ENCODE results near the gene SNED1. TPM values are rescaled to one million over a fixed set of nuclear protein-coding genes. Genes with fewer than 3 reads are reported as not detected.

The SNED1 gene
- total RNA-seq, 1 donor from 2014 or later: 18.5 TPM

DNA sequence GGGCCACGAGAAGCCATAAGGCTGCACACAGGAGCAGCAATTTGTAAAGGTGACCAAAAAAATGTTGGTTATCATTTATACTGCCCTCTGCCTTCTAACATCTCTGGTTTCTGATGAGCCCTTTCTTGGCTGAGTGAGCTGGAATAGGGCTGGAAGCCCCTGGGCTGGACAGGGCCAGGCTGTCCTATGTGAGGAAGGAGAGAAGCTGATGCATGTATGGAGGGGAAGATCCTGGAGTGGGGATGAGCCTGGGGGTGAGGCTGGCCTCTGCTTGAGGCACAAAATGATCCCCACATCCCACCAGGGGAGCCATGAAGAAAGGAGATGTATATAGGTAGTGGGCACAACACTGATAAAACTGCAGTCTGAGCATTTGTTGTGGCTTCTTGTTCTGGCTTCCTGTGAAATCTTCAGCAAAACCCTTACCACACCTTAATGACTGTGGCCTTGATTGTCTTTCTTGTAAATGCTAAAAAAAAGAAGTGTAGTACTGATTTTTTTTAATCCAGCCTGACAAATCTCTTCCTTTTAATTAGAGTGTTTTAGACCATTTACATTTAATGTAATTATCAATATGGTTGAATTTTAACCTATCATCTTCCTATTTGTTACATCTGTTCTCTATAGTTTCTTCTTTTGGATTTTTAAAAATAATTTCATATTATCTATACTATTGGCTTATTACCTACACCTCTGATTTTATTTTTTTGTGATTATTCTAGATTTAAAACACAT, 5.6 kb downstream of the SNED1 start:
- no peak for DNase-seq (ENCODE audit: low read depth)

DNA sequence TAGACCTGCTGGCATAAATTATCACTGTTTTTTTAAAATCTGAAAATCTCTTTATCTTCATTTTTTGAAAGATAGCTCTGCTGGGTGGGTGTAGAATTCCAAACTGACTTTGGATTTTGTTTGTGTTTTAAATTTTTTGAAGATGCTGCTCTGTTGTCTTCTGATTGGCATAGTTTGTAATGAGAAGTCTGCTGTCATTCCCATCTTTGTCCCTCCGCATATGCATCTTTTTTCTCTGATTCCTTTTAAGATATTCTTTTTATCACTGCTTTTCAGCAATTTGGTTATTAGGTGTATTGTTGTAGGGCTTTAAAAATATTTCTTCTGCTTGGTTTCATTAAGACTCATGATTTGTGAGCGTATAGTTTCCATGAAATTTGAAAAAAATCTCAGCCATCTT, 7.2 kb downstream of the SNED1 start:
- DNase-seq (ENCODE audit: low read depth): no peak

DNA sequence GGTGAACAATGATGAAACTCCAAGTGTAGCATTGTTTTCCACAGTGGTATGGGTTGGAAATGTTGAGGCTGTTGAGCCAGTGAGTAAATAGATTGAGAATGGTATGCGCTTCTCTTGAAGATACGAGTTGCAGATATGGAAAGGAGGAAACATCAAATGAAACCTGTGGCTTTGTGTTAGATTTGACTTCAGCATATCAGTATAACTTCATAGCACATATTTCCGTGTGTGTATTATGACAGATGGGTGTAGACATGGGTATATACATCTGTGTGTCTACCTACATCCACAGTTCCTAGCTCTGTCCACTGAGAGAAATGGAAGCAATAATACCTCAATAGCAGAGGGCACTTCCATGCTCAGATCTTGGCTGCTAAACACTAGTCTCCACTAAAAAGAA, 8.0 kb downstream of the SNED1 start:
- DNase-seq (ENCODE audit: low read depth): no peak

DNA sequence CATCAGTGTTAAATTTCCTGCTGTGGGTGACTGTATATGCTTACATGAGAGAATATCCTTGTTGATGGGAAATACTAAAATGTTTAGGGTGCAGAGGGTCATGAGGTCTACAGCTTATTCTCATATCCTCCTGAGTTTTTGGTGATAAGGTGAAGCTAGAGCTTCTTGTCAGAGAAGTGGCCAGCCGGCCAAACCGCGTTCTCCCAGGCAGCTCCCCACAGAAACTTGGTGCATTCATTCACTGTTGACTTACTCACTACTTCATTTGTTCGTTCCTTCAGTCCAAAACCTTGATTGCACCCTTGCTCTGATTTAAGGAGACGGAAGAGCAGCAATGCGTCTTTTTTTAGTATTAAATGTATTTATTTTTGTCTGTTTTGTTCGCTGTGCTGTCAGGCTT, 8.7 kb downstream of the SNED1 start:
- no peak for DNase-seq (ENCODE audit: low read depth)

DNA sequence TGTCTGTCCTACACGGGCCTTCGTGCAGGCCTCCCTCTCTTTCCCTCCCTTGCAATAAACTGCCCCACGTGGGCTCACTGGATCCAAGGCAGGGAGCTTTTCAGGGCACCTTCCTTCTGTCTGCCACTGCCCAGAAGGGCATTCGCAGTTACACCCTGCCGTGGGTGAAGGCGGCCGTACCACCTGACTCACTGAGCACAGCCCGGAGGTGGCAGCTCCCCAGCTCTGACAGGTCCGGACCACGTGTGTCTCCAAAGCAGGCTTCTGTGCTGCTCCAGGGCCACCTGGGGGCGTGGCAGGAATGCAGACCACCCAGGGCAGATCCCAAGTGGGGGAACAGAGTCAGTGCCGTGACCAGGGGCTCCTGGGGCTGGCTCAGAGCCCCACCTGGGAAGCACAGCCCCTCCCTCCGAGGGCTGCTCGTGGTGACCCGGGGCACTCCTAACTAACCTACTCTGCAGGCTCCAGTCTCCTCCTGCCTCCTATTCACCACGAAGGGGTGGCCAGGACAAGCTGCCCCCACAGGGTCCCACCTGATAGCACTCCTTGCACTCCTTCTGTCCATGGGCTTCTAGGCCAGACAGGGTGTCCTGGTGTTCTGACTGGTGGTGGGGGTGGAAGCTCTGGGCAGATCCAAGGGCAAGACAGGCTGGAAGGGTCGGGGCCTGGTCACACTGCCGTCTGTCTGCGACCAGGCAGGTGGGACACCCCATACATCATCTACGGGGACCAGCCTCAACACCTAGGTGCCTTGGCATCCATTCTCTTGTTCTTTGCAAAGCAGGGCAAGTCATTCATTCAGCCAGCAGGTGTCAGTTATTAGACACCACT, 9.7 kb downstream of the SNED1 start:
- DNase-seq (ENCODE audit: low read depth): no peak

DNA sequence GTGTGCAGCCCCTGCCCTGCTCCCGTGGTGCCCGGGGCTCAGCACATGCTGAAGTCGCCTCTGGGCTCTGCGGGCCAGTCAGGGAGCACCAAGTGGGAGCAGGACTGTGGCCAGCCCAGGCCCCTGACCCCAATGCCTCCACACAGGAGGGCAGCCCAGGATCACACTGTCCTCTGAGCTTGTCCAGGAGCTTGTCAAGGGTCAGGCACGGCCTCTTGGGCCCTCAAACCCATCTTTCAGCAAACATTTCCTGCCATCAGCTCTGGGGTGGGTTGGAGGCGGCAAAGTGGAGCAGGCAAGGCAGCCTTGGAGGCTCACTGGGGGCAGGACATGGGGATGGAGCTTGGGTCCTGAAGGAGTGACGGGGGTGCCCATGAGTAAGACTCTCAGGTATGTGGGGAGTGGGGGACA, 10.3 kb downstream of the SNED1 start:
- no peak for DNase-seq (ENCODE audit: low read depth)

DNA sequence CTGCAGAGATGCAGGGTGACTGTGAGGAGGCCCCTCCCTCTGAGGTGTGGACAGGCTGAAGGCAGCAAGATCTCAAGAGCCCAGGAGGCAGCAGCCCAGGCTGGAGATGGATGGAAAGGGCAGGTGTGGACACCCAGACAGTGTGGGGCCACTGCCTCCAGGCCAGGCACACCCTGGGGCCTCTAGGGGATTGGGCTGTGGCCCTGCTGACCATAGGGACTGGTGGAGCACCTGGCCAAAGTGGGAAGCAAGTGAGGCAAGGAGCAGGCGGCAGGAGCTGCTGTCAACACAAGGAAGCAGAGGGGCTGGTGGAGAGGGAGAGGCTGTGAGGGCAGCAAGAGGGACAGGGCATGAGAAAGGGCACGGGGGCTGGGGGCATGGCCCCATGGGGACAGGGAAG, 10.8 kb downstream of the SNED1 start:
- DNase-seq (ENCODE audit: low read depth): no peak

DNA sequence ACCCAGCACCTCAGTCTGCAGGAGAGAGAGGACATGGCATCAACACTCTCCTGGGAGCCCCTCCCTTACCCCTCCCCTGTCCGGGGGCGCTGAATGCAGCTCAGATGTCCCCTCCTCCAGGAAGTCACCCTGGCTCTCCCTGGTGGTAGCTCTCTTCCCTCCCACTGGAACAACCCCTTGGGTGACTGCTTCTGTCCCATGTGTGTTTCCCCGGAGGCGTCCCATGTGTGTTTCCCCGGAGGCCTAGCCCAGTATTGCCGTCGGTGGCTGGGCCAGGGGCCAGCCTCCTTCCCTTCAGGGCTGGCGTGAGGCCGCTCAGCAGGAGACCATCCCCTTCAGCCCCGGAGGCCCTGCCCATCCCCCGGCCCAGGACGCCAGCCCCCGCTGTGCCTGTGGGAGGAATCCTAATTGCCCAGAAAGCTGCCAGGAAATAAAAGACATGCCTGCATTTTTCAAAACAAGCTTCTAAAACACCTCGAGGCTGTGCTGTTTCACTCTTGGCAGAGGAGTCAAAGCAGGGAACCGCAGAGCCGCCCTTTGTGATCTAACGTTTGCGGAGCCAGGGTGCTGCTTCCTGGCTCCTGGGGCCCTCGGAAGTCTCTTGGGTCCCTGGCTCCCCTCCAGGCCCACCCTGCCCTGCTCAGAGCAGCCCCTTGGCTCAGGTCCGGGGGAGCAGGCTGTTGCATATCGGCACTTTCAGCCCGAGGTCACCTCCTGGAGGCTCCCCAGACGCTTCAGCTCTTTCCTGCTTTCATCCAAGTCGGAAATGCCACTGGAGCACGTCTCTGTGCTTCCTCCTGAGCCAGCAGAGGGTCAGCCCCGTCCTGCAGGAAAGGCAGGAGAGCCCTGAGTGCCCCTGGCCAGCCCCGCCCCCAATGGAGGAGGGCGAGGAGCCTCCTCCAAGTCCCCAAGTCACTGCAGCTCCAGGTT, 11.4 kb downstream of the SNED1 start:
- peak; percentile 40 for DNase-seq (ENCODE audit: low read depth)

DNA sequence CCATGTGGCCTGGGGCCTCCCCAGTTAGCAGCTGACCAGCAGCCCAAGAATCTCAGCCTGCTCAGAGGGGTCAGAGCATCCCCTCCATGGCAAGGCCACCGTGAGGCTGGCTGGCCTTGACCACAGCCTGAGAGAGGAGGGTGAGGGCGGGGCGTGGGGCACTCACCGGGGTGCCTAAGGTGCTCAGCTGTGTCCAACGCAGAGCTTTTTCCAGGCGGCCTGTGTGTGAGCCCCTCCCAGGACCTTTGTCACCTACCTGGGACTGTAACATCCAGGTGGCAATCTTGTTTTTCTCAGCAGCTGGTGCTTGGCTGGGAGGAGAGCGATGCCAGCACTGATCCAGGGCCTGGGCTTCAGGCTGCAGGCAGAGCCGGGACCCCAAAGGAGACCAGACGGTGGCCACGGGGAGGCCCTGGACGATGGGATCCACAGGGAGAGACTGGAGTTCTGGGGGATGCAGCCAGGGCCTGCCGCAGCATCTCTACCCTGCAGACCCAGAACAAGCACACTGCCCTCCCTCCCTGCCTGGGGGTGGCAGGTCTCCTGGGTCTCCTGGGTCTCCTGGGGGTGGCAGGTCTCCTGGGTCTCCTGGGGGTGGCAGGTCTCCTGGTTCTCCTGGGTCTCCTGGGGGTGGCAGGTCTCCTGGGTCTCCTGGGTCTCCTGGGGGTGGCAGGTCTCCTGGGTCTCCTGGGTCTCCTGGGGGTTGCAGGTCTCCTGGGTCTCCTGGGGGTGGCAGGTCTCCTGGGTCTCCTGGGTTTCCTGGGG, 12.3 kb downstream of the SNED1 start:
- no peak for DNase-seq (ENCODE audit: low read depth)

DNA sequence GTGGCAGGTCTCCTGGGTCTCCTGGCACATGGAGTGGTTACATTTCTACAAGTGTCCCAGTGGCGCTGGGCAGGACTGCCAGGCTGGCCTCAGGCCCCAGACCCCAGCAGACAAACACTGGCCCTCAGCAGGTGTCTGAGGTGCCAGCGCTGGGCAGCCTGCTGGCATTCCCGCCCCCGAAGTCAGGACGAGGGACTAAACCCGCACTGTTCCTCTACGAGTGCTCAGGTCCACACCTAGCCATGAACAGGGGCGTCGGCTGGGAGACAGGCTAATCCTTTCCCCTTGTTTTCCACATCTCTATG, 12.8 kb downstream of the SNED1 start:
- no peak for DNase-seq (ENCODE audit: low read depth)

DNA sequence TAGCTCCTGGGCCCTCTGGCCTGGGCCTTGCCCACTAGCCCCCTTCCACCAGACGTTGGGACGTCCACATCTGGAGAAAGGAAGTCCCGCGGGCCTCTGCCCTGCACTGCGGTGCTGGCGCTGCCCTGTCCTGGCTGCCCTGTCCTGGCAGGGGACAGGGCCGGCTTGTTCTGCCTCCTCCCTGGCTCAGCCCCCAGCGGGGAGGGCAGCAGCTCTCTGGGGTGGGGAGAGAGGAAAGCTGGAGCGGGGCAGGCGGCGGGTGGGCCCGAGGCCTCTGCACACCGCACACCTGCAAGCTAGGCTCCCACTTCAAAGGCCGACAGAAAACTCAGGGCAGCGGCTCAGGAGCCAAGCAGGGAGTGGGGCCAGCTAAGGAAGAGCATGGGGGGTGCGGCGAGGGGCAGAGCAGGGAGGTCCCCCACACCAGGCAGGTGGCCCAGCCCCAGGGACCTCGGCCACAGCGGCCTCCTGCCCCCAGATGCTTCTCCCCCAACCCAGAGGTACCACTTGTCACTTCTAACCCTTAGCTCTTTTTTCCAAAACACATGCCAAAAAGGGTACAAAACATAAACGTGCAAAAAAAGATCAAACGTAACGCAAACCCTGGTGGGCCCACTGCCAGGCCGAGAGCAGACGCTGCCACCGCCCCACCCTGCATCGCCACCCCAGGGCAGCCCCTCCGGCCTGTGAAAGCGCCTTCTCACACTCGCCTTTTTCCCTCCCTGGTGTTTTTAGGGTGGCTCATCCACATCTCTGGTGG, 13.5 kb downstream of the SNED1 start:
- no peak for DNase-seq (ENCODE audit: low read depth)

DNA sequence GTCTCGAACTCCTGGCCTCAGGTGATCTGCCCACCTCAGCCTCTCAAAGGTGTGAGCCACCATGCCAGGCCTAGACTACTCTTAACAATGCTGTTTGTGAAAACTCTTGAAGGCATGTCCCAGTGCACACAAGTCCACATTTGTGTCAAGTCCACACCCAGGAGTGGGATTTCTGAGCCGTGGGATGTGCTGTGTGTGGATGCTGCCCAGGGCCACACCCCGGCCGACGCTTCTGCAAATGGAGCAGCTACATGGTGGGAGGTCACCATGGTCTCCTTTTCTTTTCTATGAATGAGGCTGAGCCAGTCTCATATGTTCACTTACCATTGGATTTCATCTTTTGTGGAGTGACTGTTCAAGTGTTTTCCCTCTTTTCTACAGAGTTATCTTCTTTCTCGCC, 15.8 kb downstream of the SNED1 start:
- no peak for DNase-seq (ENCODE audit: low read depth)

DNA sequence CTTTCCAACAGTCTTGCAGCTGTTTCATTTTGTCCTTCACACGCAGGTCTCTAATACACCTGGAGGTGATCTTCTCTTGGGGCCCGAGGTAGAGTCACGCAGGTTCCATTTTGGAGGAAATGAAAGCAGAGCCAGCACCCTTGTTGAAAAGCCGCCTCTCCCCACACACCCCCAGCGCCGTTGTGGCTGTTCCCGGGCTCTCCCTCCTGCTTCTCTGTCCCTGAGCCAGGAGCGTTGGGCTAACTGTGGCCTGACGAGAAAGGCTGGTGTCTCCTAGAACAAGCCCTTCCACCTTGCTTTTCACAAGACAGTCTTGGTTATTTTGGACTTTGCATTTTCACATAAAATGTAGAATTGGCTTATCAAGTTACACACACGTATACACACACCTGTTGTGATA, 16.3 kb downstream of the SNED1 start:
- DNase-seq (ENCODE audit: low read depth): no peak

DNA sequence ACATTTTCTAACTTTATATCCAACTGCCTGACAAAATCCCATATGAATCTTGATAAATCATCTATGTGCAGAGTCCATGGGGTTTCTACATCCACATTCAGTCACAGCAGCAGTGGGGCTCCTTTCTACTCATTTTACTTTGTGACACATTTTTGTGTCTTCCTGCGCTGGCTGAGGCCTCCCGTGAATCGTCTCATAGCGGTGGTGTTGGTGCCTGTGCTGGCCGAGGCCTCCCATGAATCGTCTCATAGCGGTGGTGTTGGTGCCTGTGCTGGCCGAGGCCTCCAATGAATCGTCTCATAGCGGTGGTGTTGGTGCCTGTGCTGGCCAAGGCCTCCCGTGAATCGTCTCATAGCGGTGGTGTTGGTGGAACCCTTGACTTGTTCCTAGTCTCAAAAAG, 17.0 kb downstream of the SNED1 start:
- no peak for DNase-seq (ENCODE audit: low read depth)

DNA sequence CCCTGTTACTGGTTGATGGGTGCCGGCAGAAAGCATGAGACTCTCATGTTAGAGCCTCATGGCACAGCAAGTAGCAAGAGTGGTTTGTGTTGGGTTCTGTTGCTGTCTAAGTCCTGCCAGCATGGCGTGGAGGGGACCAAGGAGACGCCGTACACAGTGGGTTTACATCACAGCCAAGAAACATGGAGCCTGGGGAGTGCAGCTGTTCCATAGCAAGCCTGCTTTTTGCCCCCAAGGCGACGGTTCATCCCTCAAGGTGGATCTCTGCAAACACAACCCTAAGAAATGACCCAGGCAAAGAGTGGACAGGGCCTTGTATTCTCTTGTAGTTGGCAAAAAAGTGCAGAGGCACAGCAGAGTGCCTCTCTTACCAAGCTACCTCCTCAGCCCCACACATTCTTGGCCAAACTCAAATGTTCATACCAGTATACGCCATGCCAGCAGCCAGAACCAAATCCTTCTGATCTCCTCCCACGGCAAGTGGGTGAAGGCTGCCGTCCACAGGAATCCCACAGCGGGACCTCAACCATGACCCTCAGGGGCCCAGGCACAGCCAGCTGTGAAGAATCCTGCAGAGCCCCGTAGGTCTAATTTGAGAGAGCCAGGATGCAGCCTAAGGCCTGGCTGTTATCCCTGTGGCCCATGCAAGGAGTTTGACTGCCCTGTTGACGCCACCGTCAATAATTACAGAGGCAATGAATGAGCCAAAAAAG, 19.0 kb downstream of the SNED1 start:
- DNase-seq (ENCODE audit: low read depth): no peak

DNA sequence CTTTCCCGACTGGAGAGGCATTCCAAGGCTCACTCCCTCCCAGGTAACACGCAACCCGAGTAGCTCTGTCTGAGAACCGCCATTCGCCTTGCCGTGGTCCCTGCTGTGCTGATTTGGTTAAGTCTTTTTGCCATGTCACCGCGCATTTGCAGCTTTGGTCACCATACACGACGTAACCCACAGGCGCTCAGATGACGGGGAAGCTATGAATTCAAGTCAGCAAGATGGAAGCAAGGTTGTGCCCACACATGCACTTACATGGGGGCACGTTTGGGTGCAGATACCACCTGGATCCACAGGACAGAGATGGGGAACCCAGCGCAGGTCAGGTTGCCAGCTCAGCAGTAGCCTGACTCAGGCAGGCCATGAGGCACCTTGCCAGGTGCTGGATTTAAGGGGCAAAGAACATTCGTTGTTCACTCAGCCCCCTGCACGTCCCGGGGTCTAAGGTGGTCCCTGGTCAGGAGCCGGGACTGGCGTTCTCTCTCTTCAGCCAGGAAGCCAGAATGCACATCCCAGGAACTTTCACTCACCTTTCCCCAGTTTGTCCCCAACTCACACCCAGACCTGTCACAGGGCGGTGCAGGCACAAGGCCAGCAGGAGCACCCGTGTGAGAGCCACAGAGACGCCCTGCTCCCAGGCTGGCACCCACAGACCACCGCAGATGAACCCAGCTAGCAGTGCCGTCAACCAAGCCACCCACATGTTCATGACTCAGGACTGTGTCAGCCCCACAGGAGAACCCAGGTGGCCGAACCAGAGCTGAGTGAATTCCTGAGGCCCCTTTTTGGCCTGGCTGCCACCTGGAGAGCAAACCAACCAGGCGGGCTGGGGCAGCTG, 19.9 kb downstream of the SNED1 start:
- DNase-seq (ENCODE audit: low read depth): no peak

DNA sequence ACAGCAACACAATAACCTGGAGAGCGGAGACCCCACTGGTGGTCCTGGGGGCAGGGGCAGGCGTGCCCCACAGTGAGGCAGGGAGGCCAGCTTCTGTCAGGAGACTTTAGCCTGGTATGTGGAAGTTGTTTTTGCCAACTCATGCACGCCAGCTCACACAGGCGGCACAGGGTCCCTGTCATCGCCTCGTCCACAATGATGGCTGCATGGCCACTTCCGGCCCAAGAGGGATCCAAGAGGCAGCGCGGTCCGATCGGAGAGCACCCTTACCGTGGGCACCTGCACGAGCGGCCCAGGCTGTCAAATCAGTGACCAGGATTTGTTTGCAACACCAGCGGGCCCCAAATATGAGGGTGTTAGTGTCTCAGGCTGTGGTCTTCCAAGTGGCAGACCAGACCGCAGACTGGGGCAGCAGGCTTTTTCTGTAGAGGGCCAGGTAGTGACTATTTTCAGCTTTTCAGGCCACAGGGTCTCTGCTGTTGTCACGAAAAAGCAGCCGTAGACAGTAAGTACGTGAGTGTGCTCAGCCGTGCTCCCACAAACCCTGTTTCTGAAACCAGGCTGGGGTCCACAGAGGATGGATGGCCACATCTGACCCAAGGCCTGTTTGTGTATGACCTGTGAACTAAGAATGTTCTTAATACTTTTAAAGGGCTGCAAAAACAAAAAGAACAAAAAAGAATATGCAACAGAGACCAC, 21.2 kb downstream of the SNED1 start:
- no peak for DNase-seq (ENCODE audit: low read depth)

DNA sequence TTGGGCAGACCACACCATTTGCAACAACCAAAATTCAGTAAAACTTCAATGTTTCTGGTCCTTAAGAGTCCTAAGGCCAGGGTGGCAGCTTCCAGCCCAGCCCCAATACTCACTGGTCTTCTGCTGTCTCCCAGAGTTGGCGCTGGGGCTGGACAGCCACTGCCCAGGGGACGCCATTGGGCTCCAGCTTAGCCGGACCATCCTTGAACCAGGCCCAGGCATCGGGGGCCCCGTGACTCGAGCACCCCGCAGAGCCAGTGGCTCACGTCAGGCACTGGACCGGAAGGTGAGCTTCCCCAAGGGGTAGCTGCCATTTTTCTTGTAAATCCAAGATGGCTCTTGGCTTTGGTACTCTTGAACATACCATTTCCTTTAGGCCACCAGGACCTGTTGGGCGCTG, 21.8 kb downstream of the SNED1 start:
- DNase-seq (ENCODE audit: low read depth): no peak

All from myocyte (in vitro differentiated cells).